PC-9 (cell line): ENCODE data around the gene LAMTOR5.

Experiments used
- EZH2 ChIP-seq: fragments of 200-600 bp; sonication (generic); IDR thresholded peaks from 2 replicates; pipeline ENCODE4 v1.8.0; 2017; ENCODE audit warnings: antibody characterized with exemption, low read depth
- TF ChIP-seq, protein P1 (sequence below): fragments of 200-600 bp; sonication (generic); conservative IDR thresholded peaks from 2 replicates; pipeline ENCODE4 v1.6.1; 2017; ENCODE audit warnings: mixed run types, antibody characterized with exemption, mild to moderate bottlenecking, moderate library complexity

- TF ChIP-seq, protein P1, sequence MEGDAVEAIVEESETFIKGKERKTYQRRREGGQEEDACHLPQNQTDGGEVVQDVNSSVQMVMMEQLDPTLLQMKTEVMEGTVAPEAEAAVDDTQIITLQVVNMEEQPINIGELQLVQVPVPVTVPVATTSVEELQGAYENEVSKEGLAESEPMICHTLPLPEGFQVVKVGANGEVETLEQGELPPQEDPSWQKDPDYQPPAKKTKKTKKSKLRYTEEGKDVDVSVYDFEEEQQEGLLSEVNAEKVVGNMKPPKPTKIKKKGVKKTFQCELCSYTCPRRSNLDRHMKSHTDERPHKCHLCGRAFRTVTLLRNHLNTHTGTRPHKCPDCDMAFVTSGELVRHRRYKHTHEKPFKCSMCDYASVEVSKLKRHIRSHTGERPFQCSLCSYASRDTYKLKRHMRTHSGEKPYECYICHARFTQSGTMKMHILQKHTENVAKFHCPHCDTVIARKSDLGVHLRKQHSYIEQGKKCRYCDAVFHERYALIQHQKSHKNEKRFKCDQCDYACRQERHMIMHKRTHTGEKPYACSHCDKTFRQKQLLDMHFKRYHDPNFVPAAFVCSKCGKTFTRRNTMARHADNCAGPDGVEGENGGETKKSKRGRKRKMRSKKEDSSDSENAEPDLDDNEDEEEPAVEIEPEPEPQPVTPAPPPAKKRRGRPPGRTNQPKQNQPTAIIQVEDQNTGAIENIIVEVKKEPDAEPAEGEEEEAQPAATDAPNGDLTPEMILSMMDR: no peak
- TF ChIP-seq EZH2: no peak
These were observed 12.6 kb upstream of the LAMTOR5 start for GRCh38 chr1:110420023-110420662.
